HCT116 (cell line): Measurements from ENCODE around the gene HDHD2.

Source experiments
- CEBPB ChIP-seq: IDR thresholded peaks from 2 replicates; pipeline ENCODE4 v1.6.1; 2012; ENCODE audit warnings: low read depth
- EZH2 ChIP-seq: fragments of 200-600 bp; sonication (generic); IDR thresholded peaks from 2 replicates; pipeline ENCODE4 v1.6.1; 2017; ENCODE audit warnings: antibody characterized with exemption, mixed run types
- EZH2phosphoT487 ChIP-seq: fragments of 200-600 bp; IDR thresholded peaks from 2 replicates; pipeline ENCODE4 v1.6.1; 2018; ENCODE audit warnings: antibody characterized with exemption, borderline replicate concordance
- MAX ChIP-seq: IDR thresholded peaks from 2 replicates; pipeline ENCODE4 v1.6.1; 2012
- POLR2A ChIP-seq: IDR thresholded peaks from 2 replicates; pipeline ENCODE4 v1.7.0; 2011; ENCODE audit warnings: borderline replicate concordance; ENCODE audit not compliant: insufficient read depth, insufficient read length; ENCODE audit errors: extremely low read depth
- POLR2AphosphoS5 ChIP-seq: IDR thresholded peaks from 2 replicates; pipeline ENCODE4 v1.6.1; 2011; ENCODE audit warnings: mild to moderate bottlenecking, low read depth, low read length, moderate library complexity
- REST ChIP-seq: IDR thresholded peaks from 2 replicates; pipeline ENCODE4 v1.6.1; 2012; ENCODE audit warnings: low read depth
- ZNF274 ChIP-seq: fragments of 200-500 bp; sonication (Bioruptor generic); IDR thresholded peaks from 2 replicates; pipeline ENCODE4 v1.6.1; 2014; ENCODE audit warnings: mild to moderate bottlenecking, low read depth, low read length, inconsistent platforms
- TF ChIP-seq, protein P1 (sequence below), 3 experiments: fragments of 200-600 bp in 1 of 3; sonication (generic) in 1 of 3; IDR thresholded peaks in 2 of 3; conservative IDR thresholded peaks in 1 of 3; 2 replicates each; pipeline ENCODE4 v1.5.1; 2012 to 2017; ENCODE audit warnings: low read depth in 2 of 3, low read length in 2 of 3, antibody characterized with exemption in 1 of 3, borderline replicate concordance in 1 of 3, control low read depth in 1 of 3, mild to moderate bottlenecking in 1 of 3, mixed read lengths in 1 of 3, mixed run types in 1 of 3, moderate library complexity in 1 of 3; ENCODE audit not compliant: insufficient read depth in 1 of 3

DNA sequence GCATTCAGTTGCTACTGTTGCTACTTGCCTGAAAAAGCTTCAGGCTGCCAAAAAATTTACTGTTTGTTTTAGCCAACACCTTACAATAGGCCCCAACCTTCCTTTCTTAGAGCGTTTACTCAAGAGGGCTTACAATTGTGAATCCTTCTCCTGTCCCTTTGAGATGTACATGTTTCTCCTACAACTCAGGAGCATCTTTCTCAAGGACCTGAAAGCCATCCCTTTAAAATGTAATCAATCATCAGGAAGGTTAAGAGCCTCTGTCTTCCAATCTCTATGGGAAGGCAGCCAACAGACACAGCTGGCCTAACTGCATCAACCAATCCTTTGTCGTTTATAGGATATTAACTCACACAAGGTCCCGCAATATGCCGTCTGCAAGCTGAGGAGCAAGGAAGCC, 29.2 kb upstream of the HDHD2 start:
- TF ChIP-seq, protein P1, sequence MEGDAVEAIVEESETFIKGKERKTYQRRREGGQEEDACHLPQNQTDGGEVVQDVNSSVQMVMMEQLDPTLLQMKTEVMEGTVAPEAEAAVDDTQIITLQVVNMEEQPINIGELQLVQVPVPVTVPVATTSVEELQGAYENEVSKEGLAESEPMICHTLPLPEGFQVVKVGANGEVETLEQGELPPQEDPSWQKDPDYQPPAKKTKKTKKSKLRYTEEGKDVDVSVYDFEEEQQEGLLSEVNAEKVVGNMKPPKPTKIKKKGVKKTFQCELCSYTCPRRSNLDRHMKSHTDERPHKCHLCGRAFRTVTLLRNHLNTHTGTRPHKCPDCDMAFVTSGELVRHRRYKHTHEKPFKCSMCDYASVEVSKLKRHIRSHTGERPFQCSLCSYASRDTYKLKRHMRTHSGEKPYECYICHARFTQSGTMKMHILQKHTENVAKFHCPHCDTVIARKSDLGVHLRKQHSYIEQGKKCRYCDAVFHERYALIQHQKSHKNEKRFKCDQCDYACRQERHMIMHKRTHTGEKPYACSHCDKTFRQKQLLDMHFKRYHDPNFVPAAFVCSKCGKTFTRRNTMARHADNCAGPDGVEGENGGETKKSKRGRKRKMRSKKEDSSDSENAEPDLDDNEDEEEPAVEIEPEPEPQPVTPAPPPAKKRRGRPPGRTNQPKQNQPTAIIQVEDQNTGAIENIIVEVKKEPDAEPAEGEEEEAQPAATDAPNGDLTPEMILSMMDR (IDR thresholded peaks at IDR 0.05 in 2 of 3, conservative IDR thresholded peaks at IDR 0.05 in 1 of 3; ENCODE audit: borderline replicate concordance in 1 of 3, insufficient read depth in 1 of 3, low read depth in 2 of 3, low read length in 2 of 3), result no peak
- no peak for TF ChIP-seq CEBPB
- no peak for TF ChIP-seq POLR2A
- TF ChIP-seq POLR2AphosphoS5, result no peak
- TF ChIP-seq MAX, result no peak
- no peak for TF ChIP-seq EZH2phosphoT487
- TF ChIP-seq EZH2, result no peak
- TF ChIP-seq ZNF274, result no peak
- no peak for TF ChIP-seq REST
